Nephron (organoid): ENCODE results near the gene OR5A2.
"Not testable (repeated sequence)": the region's sequence is repeated elsewhere in the genome, so short reads cannot be mapped to it uniquely, and the experiment has no call there.

Source experiments
- H3K27ac Mint-ChIP-seq, 3 experiments: 2 replicates each; pipeline ENCODE4 v1.8.0; 2020; ENCODE audit warnings: mixed read lengths in 3 of 3, mild to moderate bottlenecking in 2 of 3, moderate library complexity in 1 of 3
- H3K27me3 Mint-ChIP-seq: 2 replicates; pipeline ENCODE4 v1.8.0; 2021; ENCODE audit warnings: low read depth, mild to moderate bottlenecking, moderate library complexity, mixed read lengths
- H3K36me3 Mint-ChIP-seq: 2 replicates; pipeline ENCODE4 v1.8.0; 2020; ENCODE audit warnings: low read depth, mixed read lengths
- H3K4me1 Mint-ChIP-seq: 2 replicates; pipeline ENCODE4 v1.8.0; 2020; ENCODE audit warnings: mixed read lengths
- H3K4me3 Mint-ChIP-seq, 3 experiments: 2 replicates each; pipeline ENCODE4 v1.8.0; 2020; ENCODE audit warnings: mild to moderate bottlenecking in 3 of 3, mixed read lengths in 3 of 3, moderate library complexity in 2 of 3
- H3K9me3 Mint-ChIP-seq: 2 replicates; pipeline ENCODE4 v1.8.0; 2020; ENCODE audit warnings: mixed read lengths
- CTCF ChIP-seq, 3 experiments: fragments of 200-600 bp; sonication (generic); IDR thresholded peaks; one replicate each; pipeline ENCODE4 v1.5.0; 2021; ENCODE audit warnings: antibody characterized with exemption in 3 of 3; ENCODE audit not compliant: unreplicated experiment in 3 of 3

OR5A2 gene

GRCh38 chr11:59456661-59457060, 30.4 kb upstream of the OR5A2 start, which contains the start of gene OR4D6:
Gene OR4D6 (plus strand): TSS chr11:59456961. CDS start chr11:59456961, 0 bp downstream.
- H3K4me1 Mint-ChIP-seq = no peaks in the 10 kb centered on the region
- no peak within 1 kb of the TSS for H3K27ac Mint-ChIP-seq
- H3K9me3 Mint-ChIP-seq = no peaks in the 10 kb centered on the region
- no peak within 1 kb of the TSS for H3K4me3 Mint-ChIP-seq
- no peaks in the 10 kb centered on the region for H3K27me3 Mint-ChIP-seq
- no peaks in the 10 kb centered on the region for H3K36me3 Mint-ChIP-seq
- no peak for TF ChIP-seq CTCF (IDR thresholded peaks at IDR 0.05; ENCODE audit: unreplicated experiment in 3 of 3)

DNA sequence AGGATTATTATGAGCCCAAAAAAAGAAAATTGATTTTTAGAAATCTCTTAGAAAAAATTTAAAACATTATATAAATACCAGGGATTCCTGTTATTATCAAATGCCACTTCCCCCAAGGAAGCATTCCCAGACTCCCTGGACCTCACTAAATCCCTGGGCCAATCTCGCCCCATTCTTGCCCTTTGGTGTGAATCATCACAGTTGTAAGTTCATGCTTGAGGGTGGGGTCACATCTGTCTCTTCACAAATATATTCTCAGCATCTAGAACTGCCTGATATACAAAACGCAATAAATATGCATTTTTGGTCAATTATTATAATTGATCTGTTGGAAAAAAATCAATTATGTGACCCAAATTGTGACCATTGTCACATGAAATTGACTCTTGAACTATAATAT, 22.3 kb upstream of the OR5A2 start:
- no peaks in the 10 kb centered on the region for H3K4me1 Mint-ChIP-seq
- no peak overlapping the region for H3K4me3 Mint-ChIP-seq
- H3K9me3 Mint-ChIP-seq = peaks cover 14% of the 10 kb centered on the region
- no peak overlapping the region for H3K27ac Mint-ChIP-seq
- TF ChIP-seq CTCF (IDR thresholded peaks at IDR 0.05; ENCODE audit: unreplicated experiment in 3 of 3) = no peak
- H3K27me3 Mint-ChIP-seq = no peaks in the 10 kb centered on the region
- H3K36me3 Mint-ChIP-seq = no peaks in the 10 kb centered on the region

GRCh38 chr11:59445624-59446023, 19.4 kb upstream of the OR5A2 start:
- H3K27ac Mint-ChIP-seq, H3K4me1 Mint-ChIP-seq, H3K4me3 Mint-ChIP-seq, H3K36me3 Mint-ChIP-seq, H3K27me3 Mint-ChIP-seq: not testable (repeated sequence)
- peaks cover 17% of the 10 kb centered on the region for H3K9me3 Mint-ChIP-seq

DNA sequence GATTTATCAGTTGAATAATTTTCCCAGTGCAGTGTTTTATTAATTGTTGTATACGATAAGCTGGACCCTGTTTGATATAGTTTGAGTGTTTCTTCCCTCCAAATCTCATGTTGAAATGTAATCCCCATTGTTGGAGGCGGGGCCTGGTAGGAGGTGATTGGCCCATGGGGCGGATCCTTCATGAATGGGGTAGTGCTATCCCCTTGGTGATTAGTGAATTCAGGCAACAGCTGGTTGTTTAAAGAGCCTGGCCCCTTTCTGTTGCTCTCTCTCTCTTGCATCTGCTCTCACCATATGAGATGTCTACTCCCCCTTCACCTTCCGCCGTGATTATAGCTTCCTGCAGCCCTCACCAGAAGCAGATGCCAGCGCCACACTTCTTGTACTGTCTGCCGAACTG, 11.6 kb upstream of the OR5A2 start:
- no peak for TF ChIP-seq CTCF (IDR thresholded peaks at IDR 0.05; ENCODE audit: unreplicated experiment in 3 of 3)
- H3K4me1 Mint-ChIP-seq = no peaks in the 10 kb centered on the region
- no peaks in the 10 kb centered on the region for H3K36me3 Mint-ChIP-seq
- peaks cover 3% of the 10 kb centered on the region for H3K9me3 Mint-ChIP-seq
- no peak overlapping the region for H3K27ac Mint-ChIP-seq
- peaks cover 3% of the 10 kb centered on the region for H3K27me3 Mint-ChIP-seq
- H3K4me3 Mint-ChIP-seq = no peak overlapping the region

GRCh38 chr11:59436169-59436568, 10.0 kb upstream of the OR5A2 start, which contains the start of gene OR5A1:
Gene OR5A1 (plus strand): TSS chr11:59436469. CDS start chr11:59443169, 6,700 bp downstream.
- Mint-ChIP-seq H3K4me3 (no peak within 1 kb of the TSS), H3K27me3 (peaks cover 3% of the 10 kb centered on the region), H3K9me3 (no peaks in the 10 kb centered on the region), H3K27ac (no peak within 1 kb of the TSS), H3K36me3 (no peaks in the 10 kb centered on the region), H3K4me1 (no peaks in the 10 kb centered on the region)
- no peak for TF ChIP-seq CTCF (IDR thresholded peaks at IDR 0.05; ENCODE audit: unreplicated experiment in 3 of 3)

DNA sequence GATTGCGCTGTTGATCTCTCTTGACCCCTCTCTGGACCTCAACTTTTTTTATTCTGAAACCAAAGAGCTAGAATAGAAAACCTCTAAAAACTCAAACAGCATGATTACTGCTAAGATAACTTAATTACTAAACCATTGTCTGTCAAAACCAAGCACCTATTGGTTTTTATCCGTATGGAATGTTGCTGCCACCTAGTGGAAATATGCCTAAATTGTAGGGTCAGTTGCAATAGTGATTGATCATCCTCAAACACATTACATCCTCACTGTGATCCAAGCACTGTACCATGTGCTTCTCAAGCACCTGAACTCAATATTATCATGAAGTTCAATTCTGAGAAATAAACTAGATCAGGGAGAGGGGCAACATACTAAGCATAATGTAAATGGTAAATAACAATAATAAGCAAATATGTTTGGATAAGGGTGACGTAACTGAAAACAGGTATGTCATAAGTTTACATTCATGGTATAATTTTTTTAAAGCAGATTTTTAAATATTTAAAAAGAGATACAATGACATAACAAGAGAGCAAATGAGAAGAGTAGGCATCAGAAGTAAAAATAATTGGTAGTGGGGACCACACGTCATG, 3.8 kb upstream of the OR5A2 start:
- TF ChIP-seq CTCF (IDR thresholded peaks at IDR 0.05; ENCODE audit: unreplicated experiment in 3 of 3) = peak; percentile 61 to 71 (median 61)
- no peaks in the 10 kb centered on the region for H3K36me3 Mint-ChIP-seq
- no peaks in the 10 kb centered on the region for H3K9me3 Mint-ChIP-seq
- no peaks in the 10 kb centered on the region for H3K4me1 Mint-ChIP-seq
- peaks cover 3% of the 10 kb centered on the region for H3K27me3 Mint-ChIP-seq
- H3K27ac Mint-ChIP-seq = no peak overlapping the region
- no peak overlapping the region for H3K4me3 Mint-ChIP-seq
